SK-N-SH (cell line): Measurements from ENCODE around the gene ASCC1.

Experiments used
- CTCF ChIP-seq: fragments of 200-600 bp; sonication (generic); IDR thresholded peaks from 2 replicates; pipeline ENCODE4 v1.6.1; 2017; ENCODE audit warnings: antibody characterized with exemption, mild to moderate bottlenecking, moderate library complexity
- EP300 ChIP-seq, 2 experiments: IDR thresholded peaks; 2 replicates each; pipeline versions ENCODE4 v1.4.0 to v1.6.1; 2012; ENCODE audit warnings: borderline replicate concordance in 1 of 2, low read depth in 1 of 2, low read length in 1 of 2
- GABPA ChIP-seq: IDR thresholded peaks from 2 replicates; pipeline ENCODE4 v1.4.0; 2012; ENCODE audit warnings: low read depth, mild to moderate bottlenecking
- JUND ChIP-seq: IDR thresholded peaks from 2 replicates; pipeline ENCODE4 v1.4.0; 2012
- MAX ChIP-seq: IDR thresholded peaks from 2 replicates; pipeline ENCODE4 v1.4.0; 2012; ENCODE audit warnings: low read depth
- NFIC ChIP-seq: IDR thresholded peaks from 2 replicates; pipeline ENCODE4 v1.4.0; 2012; ENCODE audit warnings: borderline replicate concordance
- NRF1 ChIP-seq: IDR thresholded peaks from 2 replicates; pipeline ENCODE4 v1.6.1; 2012; ENCODE audit warnings: low read depth, mild to moderate bottlenecking, low read length
- POLR2AphosphoS5 ChIP-seq: IDR thresholded peaks from 2 replicates; pipeline ENCODE4 v1.6.1; 2012; ENCODE audit warnings: low read depth, low read length
- RAD21 ChIP-seq: IDR thresholded peaks from 2 replicates; pipeline ENCODE4 v1.6.1; 2012; ENCODE audit warnings: mild to moderate bottlenecking, low read length
- RCOR1 ChIP-seq: fragments of 150-350 bp; IDR thresholded peaks from 2 replicates; pipeline ENCODE4 v1.6.1; 2017; ENCODE audit warnings: antibody characterized with exemption, low read length
- RFX5 ChIP-seq: IDR thresholded peaks from 2 replicates; pipeline ENCODE4 v1.6.1; 2012; ENCODE audit warnings: mild to moderate bottlenecking, improper control_type of control experiment, low read length
- SMC3 ChIP-seq: IDR thresholded peaks from 2 replicates; pipeline ENCODE4 v1.6.1; 2012; ENCODE audit warnings: low read depth, low read length, improper control_type of control experiment
- TCF12 ChIP-seq: IDR thresholded peaks from 2 replicates; pipeline ENCODE4 v1.4.0; 2012

- no peak for TF ChIP-seq RCOR1
- no peak for TF ChIP-seq CTCF
- no peak for TF ChIP-seq SMC3
- TF ChIP-seq RFX5 = no peak
- no peak for TF ChIP-seq MAX
- TF ChIP-seq RAD21 = no peak
- no peak for TF ChIP-seq POLR2AphosphoS5
- no peak for TF ChIP-seq JUND
- TF ChIP-seq NFIC = no peak
- TF ChIP-seq GABPA = no peak
- TF ChIP-seq TCF12 = no peak
- no peak for TF ChIP-seq NRF1
- TF ChIP-seq EP300 (IDR thresholded peaks at IDR 0.05; ENCODE audit: borderline replicate concordance in 1 of 2, low read depth in 1 of 2, low read length in 1 of 2) = no peak
Observed at GRCh38 chr10:72240371-72240770, 24.3 kb upstream of the ASCC1 start.
